Liver (tissue), 3 donors: ENCODE data around the gene DAZL.

Experiments
- EGR1 ChIP-seq, 2 donors: IDR thresholded peaks; 2 replicates each; pipeline ENCODE4 v1.6.1; 2016 to 2018; ENCODE audit warnings: antibody characterized with exemption in 2 of 2, low read depth in 2 of 2
- FOXA1 ChIP-seq: IDR thresholded peaks from 2 replicates; pipeline ENCODE4 v1.6.1; 2016; ENCODE audit warnings: antibody characterized with exemption
- GABPA ChIP-seq, 2 donors: IDR thresholded peaks in 1 of 2; conservative IDR thresholded peaks in 1 of 2; 2 replicates each; pipeline ENCODE4 v1.6.1; 2016; ENCODE audit warnings: antibody characterized with exemption in 2 of 2, mild to moderate bottlenecking in 1 of 2, moderate library complexity in 1 of 2
- RAD21 ChIP-seq, 2 donors: IDR thresholded peaks; 2 replicates each; pipeline ENCODE4 v1.6.1; 2016; ENCODE audit warnings: antibody characterized with exemption in 2 of 2, mild to moderate bottlenecking in 2 of 2
- SP1 ChIP-seq: IDR thresholded peaks from 2 replicates; pipeline ENCODE4 v1.6.1; 2018; ENCODE audit warnings: antibody characterized with exemption, mild to moderate bottlenecking
- TAF1 ChIP-seq: conservative IDR thresholded peaks from 2 replicates; pipeline ENCODE4 v1.6.1; 2016; ENCODE audit warnings: antibody characterized with exemption, mild to moderate bottlenecking
- YY1 ChIP-seq: IDR thresholded peaks from 2 replicates; pipeline ENCODE4 v1.6.1; 2016; ENCODE audit warnings: antibody characterized with exemption, mild to moderate bottlenecking
- TF ChIP-seq, protein P1 (sequence below): fragments of 150-350 bp; IDR thresholded peaks from 2 replicates; pipeline ENCODE4 v1.5.1; 2017; ENCODE audit warnings: improper control_type of control experiment, low read depth, low read length; ENCODE audit not compliant: missing input control
- TF ChIP-seq, protein P2 (sequence below): IDR thresholded peaks from 2 replicates; pipeline ENCODE4 v1.6.1; 2016; ENCODE audit warnings: antibody characterized with exemption
- TF ChIP-seq, protein P3 (sequence below): IDR thresholded peaks from 2 replicates; pipeline ENCODE4 v1.6.1; 2016; ENCODE audit warnings: antibody characterized with exemption, mild to moderate bottlenecking
- TF ChIP-seq, protein P4 (sequence below): IDR thresholded peaks from 2 replicates; pipeline ENCODE4 v1.6.1; 2016; ENCODE audit warnings: antibody characterized with exemption
- donor health status: healthy.
- donor health status: healthy.

DNA sequence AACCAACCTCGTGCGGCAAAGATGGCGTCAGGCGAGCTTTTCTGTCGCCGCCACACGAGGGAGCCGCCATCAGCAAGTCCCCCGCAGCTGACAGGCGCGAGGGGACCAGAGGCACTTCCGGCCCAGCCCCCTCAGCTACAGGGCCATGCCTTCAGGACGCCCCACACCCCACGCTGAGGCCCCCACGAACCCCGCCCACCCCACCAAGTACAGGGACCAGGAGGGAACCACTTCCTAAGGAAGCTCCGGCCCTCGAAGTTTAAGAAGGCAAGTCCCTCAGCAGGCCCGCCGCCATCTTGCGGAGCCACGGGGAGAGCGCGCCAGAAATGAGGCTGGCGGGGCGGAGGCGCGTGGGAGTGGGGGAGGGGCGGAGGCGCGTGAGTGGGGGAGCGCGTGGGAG lies 790 bp downstream of the DAZL start:
- TF ChIP-seq, protein P1, sequence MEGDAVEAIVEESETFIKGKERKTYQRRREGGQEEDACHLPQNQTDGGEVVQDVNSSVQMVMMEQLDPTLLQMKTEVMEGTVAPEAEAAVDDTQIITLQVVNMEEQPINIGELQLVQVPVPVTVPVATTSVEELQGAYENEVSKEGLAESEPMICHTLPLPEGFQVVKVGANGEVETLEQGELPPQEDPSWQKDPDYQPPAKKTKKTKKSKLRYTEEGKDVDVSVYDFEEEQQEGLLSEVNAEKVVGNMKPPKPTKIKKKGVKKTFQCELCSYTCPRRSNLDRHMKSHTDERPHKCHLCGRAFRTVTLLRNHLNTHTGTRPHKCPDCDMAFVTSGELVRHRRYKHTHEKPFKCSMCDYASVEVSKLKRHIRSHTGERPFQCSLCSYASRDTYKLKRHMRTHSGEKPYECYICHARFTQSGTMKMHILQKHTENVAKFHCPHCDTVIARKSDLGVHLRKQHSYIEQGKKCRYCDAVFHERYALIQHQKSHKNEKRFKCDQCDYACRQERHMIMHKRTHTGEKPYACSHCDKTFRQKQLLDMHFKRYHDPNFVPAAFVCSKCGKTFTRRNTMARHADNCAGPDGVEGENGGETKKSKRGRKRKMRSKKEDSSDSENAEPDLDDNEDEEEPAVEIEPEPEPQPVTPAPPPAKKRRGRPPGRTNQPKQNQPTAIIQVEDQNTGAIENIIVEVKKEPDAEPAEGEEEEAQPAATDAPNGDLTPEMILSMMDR: no peak
- no peak for TF ChIP-seq EGR1 (IDR thresholded peaks at IDR 0.05; ENCODE audit: low read depth in 2 of 2)
- no peak for TF ChIP-seq FOXA1
- TF ChIP-seq, protein P2, sequence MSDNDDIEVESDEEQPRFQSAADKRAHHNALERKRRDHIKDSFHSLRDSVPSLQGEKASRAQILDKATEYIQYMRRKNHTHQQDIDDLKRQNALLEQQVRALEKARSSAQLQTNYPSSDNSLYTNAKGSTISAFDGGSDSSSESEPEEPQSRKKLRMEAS: no peak
- TF ChIP-seq GABPA (IDR thresholded peaks at IDR 0.05 in 1 of 2, conservative IDR thresholded peaks at IDR 0.05 in 1 of 2): no peak
- no peak for TF ChIP-seq RAD21 (IDR thresholded peaks at IDR 0.05)
- TF ChIP-seq TAF1: no peak
- no peak for TF ChIP-seq SP1
- no peak for TF ChIP-seq YY1
- TF ChIP-seq, protein P3, sequence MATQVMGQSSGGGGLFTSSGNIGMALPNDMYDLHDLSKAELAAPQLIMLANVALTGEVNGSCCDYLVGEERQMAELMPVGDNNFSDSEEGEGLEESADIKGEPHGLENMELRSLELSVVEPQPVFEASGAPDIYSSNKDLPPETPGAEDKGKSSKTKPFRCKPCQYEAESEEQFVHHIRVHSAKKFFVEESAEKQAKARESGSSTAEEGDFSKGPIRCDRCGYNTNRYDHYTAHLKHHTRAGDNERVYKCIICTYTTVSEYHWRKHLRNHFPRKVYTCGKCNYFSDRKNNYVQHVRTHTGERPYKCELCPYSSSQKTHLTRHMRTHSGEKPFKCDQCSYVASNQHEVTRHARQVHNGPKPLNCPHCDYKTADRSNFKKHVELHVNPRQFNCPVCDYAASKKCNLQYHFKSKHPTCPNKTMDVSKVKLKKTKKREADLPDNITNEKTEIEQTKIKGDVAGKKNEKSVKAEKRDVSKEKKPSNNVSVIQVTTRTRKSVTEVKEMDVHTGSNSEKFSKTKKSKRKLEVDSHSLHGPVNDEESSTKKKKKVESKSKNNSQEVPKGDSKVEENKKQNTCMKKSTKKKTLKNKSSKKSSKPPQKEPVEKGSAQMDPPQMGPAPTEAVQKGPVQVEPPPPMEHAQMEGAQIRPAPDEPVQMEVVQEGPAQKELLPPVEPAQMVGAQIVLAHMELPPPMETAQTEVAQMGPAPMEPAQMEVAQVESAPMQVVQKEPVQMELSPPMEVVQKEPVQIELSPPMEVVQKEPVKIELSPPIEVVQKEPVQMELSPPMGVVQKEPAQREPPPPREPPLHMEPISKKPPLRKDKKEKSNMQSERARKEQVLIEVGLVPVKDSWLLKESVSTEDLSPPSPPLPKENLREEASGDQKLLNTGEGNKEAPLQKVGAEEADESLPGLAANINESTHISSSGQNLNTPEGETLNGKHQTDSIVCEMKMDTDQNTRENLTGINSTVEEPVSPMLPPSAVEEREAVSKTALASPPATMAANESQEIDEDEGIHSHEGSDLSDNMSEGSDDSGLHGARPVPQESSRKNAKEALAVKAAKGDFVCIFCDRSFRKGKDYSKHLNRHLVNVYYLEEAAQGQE: no peak
- TF ChIP-seq, protein P4, sequence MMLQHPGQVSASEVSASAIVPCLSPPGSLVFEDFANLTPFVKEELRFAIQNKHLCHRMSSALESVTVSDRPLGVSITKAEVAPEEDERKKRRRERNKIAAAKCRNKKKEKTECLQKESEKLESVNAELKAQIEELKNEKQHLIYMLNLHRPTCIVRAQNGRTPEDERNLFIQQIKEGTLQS: no peak
